Esophagus muscularis mucosa (tissue), 3 donors: ENCODE measurements around the gene CCDC177.

Experiments used
- CTCF ChIP-seq, 3 experiments: fragments of 200-600 bp in 2 of 3; fragments of 450-650 bp in 1 of 3; sonication (generic) in 2 of 3; IDR thresholded peaks; one replicate each; pipeline ENCODE4 v1.5.1; 2017 to 2019; ENCODE audit warnings: antibody characterized with exemption in 3 of 3, mild to moderate bottlenecking in 2 of 3, moderate library complexity in 1 of 3
- EP300 ChIP-seq: sonication (generic); formaldehyde crosslinking; IDR thresholded peaks from one replicate; pipeline ENCODE4 v1.6.1; 2017; ENCODE audit warnings: antibody characterized with exemption

GRCh38 chr14:69542311-69542710, 32.4 kb downstream of the CCDC177 start:
- no peak for TF ChIP-seq CTCF (IDR thresholded peaks at IDR 0.05)
- no peak for TF ChIP-seq EP300
